Measurements from ENCODE around the gene UBE2E2.

Gene UBE2E2

DNA sequence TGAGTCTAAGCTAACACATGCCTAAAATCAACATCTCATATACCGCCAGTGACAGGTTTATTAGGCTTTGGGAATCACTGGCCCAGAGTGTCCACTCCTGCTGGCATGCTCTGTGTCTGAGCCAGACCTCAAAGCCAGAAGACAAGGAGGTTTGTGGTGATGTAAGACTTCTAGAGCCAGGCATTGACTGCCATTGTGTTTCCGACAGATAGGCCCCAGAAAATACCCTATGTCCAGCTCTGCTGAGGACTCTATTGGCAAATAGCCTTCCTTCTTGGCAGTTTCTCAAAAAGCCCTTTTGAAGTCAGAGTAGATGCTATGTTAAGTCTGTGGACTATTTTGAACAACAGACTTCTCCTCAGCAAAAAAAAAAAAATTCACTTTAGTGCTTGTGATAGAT is 420.7 kb downstream of the UBE2E2 start:
- DNase-seq (ENCODE audit: low read depth), result no peak

DNA sequence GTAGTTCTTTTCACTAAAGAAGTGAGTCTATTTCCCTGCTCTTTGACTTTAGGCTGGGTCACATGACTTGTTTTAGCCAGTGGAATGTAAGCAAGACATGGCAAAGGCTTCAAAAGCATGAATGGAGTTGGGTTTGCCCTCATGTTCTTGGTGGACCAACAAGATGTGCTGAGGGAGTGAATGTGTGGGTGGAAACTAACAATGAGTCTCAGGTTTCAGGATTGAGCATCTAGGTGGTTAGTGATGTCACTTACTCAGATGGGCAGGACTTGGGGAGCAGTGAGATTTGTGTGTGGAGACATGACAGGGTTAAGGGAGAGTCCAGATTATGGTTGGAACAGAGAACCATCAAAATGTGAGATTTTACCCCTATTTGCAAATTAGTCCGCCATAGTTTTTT is 421.2 kb downstream of the UBE2E2 start:
- DNase-seq (ENCODE audit: low read depth), result no peak

DNA sequence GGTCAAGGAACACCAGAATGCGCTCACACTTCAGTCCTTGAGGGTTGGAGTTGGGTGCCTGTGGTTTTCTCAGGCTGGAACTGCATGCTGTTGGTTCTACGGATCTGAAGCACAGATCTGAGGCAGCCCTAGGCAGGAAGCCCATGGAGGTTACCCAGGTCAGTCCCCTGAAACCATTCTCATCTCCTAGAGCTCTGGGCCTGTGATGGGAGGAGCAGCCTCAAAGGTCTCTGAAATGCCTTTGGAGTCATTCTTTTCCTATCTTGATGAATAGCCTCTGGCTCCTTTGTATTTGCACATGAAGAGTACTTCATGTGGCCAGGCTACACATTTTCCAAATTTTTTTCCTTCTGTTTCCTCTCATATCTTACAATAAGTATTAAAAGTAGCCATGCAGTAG is 423.3 kb downstream of the UBE2E2 start:
- no peak for DNase-seq (ENCODE audit: low read depth)

DNA sequence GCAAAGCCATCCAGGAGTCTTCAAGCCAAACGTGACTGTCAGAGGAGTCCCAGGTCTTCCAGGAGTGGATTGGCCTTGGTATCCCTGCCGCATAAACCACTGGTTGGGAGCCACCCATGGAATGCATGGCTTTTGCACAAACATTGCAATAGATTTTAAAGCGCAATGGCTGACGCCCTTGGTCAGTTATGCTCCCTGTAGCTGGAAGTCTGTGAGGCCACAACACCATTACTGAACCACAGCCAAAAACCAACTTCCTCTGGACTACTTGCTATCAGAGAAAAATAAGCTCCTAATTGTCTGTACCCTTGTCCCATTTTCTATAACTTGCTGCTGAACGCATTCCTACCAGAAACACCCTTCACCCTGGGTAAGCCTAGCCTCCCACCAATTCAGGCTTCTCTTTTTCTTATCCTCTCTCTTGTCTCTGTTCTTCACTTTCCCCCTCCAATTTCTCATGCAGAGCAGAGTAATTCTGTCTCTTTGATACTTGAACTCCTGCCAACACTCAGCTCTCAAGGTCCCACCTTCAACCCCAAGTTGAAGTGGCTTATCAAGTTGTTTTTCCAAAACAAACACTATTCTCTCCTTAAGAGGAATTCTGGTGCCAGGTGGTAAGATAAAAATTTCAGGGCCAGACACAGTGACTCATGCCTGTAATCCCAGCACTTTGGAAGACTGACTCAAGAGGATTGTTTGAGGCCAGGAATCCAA is 426.2 kb downstream of the UBE2E2 start:
- no peak for DNase-seq (ENCODE audit: low read depth)

DNA sequence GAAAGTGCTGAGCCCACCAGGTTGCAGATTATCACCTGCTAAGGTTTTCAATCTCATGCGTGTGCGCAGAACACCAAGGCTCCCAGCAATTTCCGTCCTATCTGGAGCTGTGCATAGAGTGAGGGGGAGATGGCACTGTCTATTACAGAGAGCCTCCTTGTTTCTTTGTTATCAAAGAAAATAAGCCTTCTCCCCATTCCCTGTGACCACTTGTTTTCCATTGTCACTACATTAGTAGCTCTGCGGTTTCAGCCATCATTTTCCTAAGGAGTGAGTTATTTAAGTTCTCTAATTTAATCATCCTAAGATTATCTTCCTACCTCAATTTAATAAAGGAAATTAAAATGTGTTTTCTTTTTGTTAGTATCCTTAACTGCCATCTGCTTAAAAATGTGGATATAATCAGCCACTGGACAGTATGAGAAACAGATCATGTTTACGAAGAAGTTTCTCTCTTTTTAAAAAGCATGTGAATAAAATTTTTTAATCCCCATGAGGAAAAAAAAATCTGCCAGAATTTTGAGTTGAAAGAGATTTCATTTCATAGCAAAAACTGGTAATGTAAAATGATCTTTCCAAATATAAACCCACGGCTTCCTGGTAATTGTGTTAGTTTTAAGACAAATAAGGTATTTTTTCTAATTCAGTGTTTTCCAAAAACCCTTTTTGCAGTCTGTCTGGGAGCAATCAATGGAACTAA is 430.3 kb downstream of the UBE2E2 start:
- no peak for DNase-seq (ENCODE audit: low read depth)

DNA sequence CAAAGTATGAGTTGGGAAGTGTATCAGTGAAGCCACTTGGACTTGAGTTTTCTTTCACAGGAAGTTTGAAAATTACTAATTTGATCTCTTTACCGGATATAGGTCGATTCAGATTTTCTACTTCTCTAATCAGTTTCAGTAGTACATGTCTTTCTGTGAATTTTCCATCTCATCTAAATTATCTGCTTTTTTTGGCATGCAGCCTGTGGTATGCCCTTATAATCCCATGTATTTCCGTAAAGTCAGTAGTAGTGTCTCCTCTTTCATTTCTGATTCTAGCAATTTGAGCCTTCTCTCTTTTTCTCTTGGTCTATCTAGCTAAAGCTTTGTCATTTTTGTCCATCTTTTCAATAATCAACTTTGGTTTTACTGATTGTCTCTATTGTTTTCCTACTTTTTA is 434.2 kb downstream of the UBE2E2 start:
- no peak for DNase-seq (ENCODE audit: low read depth)

DNA sequence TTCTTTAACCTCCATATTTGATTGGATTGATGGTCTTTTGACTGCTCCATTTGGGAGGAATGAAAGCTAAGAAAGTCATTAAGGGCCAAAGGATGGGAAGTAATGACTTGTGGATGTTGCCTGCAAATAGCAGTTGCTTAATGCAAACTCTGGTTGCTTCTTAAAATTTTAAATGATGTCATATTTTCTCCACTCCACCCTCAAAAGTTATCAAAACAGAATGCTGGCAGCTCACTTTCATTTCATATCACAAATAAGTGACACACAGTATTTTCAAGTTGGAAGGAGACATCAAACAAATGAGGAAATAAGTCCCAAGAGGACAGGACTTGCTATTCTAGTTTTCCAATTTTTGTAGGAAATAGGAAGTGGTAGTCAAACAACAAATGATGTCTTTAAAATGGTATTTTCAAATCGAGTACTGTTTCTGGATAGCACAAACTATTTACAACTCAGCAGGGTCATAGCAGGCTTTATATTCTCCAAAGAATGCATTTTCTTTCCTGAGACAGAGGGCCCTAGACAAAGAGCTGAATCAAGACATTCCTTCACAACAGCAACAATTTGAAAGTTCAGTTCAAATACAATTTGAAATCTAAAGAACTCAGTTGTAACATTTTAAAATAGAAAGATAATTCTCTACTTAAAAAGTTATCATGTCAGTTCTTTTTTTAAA is 437.5 kb downstream of the UBE2E2 start:
- DNase-seq (ENCODE audit: low read depth), result no peak
